Stromal cell of bone marrow (primary cell): ENCODE results near the gene NGLY1.
A peak's percentile ranks its signal among the peaks of the same experiment; 100 is the strongest.

ENCODE experiments used
- DNase-seq: peaks from one replicate; pipeline ENCODE4 v3.0.0-alpha.2; 2012; ENCODE audit warnings: low read depth

The NGLY1 gene

DNA sequence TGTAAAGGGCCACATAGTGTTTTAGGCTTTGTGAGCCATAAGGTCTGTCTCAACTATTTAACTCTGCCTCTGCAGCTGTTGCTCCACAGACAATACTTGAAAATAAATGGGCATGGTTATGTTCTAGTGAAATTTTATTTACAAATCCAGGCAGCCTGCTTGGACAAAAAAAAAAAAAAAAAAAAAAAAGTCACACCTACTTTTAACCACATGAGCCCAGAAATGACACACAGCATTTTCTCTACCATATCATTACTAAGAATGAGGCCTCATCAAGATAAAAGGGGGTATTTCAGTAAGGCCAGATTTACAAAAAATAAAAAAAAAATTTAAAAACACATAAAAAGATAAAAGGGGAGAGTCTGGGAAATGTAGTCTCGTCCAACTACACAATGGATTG is 1.7 kb upstream of the NGLY1 start:
- no peak for DNase-seq

DNA sequence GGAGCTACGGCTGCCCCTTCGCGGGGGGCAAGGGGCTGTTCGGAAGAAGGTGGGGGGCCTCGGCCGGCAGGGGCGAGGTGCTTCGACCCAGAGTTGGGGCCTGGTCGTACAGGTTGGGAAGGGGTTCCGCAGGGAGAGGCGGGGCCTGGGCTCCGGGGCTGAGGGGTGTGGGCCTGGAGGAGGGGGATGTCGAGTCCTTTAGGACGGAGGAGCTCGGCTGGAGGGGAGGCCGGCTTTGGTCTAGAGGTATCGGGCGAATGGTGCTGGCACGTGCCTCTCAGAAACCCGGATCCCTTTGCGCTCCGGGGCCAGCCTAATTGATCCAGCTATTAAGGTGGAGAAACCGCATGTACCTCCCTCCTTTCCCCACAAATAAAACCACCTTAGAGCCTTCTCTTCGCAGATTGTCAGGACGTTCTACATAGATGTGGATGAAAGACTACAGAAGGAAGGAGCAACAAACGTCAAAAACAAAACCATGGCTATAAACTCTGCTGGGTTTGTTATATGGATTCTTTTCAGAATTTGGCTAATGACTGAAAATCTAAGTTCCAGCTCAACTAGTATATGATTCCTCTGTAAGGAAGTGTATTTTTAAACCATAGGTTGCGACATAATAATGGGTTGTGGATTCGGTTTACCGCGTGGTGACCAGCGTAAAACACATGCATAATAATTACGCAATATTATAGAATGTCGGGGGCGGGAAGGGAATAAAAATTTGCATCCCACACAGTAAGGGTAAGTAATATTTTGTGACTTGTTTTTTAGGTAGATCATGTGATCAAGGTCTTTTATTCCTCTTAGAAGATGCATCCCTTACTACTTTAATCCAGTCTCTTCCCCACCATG is 644 bp upstream of the NGLY1 start:
- peak; percentile 5 for DNase-seq

DNA sequence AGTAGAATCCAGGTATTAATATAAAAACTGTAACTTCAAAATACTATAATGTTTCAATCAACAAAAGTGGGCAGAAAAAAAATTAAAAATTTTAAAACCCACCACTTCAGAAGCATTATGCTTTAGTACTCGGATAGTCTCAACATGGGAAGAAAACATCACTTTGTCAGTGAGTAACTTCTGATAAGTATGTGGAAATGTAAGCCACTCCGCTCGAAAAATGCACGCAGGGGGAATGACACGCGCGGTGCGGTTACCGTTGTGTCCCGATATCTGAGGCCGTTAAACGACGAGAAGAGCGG is 656 bp downstream of the NGLY1 start:
- no peak for DNase-seq

GRCh38 chr3:25781758-25782594 is 1.3 kb downstream of the NGLY1 start:
- DNase-seq: no peak

GRCh38 chr3:25781145-25781757 is 2.0 kb downstream of the NGLY1 start:
- DNase-seq: no peak

DNA sequence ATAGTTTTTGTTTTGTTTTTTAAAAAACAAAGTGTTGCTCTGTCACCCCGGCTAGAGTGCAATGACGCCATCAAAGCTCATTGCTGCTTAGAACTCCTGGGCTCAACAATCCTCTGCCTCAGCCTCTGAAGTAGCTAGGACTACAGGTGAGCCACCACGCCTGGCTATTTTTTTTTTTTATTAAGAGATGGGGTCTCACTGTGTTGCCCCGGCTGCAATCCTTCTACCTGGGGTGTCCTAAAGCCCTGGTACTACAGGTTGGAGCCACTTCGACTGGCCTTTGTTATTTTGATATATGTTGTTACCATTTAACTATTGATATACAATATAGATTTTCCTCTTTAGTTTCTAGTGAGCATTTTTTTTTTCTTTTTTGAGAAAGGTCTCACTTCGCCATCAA is 2.6 kb downstream of the NGLY1 start:
- DNase-seq: no peak

- DNase-seq: no peak
Observed at GRCh38 chr3:25775936-25776335, 7.3 kb downstream of the NGLY1 start.

DNA sequence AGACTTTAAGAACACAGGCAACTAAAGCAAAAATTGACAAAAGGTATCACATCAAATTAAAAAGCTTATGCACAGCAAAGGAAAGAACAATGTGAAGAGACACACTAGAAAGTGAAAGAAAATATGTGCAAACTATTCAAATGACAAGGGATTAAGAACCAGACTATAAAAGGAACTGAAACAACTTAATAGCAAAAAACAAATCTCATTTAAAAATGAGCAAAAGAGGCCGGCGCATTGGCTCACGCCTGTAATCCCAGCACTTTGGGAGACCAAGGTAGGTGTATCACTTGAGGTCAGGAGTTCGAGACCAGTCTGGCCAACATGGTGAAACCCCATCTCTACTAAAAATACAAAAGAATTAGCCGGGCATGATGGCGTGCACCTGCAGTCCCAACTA is 14.4 kb downstream of the NGLY1 start:
- no peak for DNase-seq

GRCh38 chr3:25751725-25752124 is 31.5 kb downstream of the NGLY1 start:
- DNase-seq: no peak

DNA sequence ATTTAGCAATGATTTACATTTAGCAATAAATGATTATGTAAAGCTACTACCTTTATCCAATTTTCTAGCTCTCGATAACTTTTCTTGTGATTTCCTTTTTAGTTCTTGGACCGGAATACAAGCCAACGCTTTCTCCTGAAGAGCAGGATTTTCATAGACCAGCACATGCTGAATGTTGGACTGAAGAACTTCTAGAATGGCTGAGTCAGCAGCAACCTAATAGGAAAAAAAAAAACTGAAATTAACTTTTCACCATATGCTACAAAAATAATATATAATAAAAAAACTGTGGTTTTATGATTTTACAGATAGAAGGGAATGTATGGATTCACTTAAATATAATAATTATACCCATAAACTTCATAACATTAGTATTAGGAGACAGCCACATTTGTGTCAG is 32.2 kb downstream of the NGLY1 start:
- no peak for DNase-seq

- no peak for DNase-seq
Observed at GRCh38 chr3:25749031-25749581, 34.1 kb downstream of the NGLY1 start.

DNA sequence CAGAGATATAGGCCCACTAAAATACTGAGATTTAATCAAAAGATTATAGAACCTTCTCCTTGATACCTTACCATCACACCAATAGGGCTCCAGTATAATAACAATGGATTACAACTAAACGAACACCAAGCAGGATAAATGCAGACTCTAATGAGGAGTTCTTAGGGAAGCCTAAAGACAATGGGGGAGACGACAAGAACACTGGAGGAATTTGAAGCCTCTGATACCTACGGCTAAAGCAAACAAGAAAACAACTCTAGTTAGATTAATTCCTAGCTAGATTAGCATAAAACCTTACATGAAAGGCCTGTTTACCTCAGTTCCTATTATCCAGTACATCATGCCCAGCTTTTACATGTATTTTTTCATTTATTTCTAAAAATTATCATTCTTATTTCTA is 35.1 kb downstream of the NGLY1 start:
- DNase-seq: no peak

GRCh38 chr3:25747033-25747432 is 36.2 kb downstream of the NGLY1 start:
- DNase-seq: no peak

GRCh38 chr3:25744470-25744869 is 38.8 kb downstream of the NGLY1 start:
- no peak for DNase-seq

GRCh38 chr3:25728101-25728500 is 55.1 kb downstream of the NGLY1 start:
- DNase-seq: no peak

DNA sequence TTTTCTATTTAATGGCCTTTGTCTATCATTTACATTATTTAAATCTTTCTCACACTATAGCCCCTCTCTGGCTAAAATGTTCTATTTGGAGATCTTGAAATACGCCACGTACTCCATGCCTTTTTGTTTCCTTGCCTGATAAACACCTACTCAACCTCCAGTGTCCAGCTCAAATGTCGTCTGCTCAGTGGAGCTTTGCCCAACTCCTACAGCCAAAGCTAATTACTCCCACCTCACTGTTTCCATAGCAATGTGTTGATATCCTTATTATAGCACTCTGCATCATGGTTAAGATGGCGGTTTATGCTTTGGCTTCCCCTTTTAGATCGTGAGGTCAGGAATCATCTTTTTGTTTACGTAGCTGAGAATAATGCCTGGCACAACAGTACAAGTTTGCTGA is 55.9 kb downstream of the NGLY1 start:
- no peak for DNase-seq

- no peak for DNase-seq
Observed at GRCh38 chr3:25725810-25726209, 57.4 kb downstream of the NGLY1 start.

DNA sequence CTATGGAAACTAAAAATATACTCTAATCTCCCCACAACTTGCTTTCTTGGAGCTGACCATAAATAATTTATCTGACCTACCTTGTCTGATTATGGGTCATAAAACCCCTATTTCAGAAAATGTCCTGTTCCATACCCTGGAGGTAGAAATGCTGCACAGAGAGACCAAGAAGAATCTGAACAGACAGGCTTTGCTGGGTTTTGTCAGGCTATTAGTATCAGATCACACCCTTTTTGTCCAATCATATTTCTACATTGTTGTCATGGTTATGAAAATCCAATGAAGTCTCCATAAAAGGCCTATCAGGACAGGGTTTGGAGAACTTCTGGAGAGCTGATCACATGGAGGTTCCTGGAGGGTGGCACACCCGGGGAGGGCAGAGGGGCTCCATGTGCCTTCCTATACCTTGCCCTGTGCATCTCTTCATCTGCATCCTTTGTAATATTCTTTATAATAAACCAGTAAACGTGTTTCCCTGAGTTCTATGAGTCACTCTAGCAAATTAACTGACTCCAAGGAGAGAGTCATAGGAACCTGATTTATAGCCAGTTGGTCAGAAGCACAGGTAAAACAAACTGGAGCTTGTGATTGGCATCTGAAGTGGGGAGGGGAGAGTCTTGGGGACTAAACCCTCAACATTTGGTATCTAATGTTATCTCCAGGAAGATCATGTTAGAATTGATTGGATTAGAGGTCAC is 58.1 kb downstream of the NGLY1 start:
- no peak for DNase-seq

DNA sequence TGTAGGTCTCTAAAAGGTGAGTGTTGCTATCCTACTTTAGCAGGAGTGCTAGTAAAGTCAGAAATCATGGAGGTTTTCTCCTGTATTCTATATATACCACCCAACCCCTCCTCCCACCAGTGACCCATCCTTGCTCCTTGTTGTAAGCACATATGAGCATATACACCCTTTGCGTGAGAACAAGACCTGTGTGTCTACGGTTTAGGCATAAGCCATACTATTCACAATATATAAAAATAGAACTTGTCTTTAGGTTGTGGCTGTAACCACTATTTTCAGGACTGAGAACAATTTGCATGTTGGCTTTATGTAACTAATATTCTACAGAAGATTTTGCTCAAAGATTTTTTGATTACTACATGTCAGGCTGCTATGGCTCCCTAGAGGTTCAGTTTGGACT is 59.4 kb downstream of the NGLY1 start:
- no peak for DNase-seq

DNA sequence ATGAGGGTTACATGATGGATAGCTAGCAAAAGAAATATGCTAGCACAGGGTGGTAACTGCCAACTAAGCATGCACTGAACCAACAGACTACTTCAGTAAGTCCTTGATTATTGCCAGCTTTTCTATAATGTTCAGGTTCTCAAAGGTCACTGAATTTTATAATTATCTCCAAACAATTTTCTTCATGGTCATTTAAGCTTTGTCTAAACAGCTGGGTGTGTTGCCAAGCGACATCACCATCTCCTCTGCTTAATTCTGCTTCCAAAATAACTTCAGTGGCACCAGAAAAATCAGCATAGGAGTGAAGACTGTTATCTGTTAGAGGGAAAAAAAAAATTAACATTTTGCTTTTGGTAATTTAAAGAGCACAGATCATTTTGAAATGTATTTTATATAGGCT is 63.9 kb downstream of the NGLY1 start:
- no peak for DNase-seq

DNA sequence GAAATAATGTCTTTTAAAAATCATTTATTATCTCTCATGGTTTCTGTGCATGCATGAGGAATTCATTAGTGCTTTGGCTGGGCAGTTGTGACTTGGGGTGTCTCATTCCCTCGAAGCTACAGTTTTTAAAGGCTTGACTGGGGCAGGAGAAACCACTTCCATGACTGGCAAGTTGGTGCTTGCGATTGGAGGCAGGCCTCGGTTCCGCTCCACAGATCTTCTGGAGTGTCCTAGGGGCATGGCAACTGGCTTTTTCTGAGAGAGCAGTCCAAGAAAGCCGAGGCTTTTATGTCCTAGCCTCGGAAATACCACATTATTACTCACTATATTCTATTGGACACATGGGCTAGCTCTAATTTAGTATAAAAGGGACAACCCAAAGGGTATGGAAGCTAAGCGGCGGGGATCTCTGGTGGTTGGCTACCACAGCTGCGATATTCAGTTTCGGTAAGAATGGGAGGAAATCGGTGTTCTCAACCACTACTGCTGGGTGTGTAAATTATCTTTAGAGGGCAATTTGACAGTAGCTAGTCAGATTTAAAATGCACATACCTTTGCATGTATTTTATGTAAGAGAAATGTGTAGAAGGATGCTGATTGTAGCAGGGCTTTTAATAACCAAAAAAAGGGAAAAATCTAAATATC is 69.8 kb downstream of the NGLY1 start:
- DNase-seq: no peak

GRCh38 chr3:25711090-25711489 is 72.2 kb downstream of the NGLY1 start:
- no peak for DNase-seq
